Left lung (tissue), 10 donors: ENCODE data around the gene QTRT2. TPM values are rescaled to one million over a fixed set of nuclear protein-coding genes. Genes with fewer than 3 reads are reported as not detected.
A peak's percentile ranks its signal among the peaks of the same experiment; 100 is the strongest.

Source experiments
- ATAC-seq: fragments of 200-7000 bp; cut with Tn5 transposase; one replicate; pipeline ENCODE4 v1.9.1; 2020; ENCODE audit warnings: moderate library complexity
- DNase-seq, 4 donors: peaks; one replicate each; pipeline ENCODE4 v3.0.0-alpha.2; 2013 to 2020
- H3K27ac ChIP-seq, 2 donors: fragments of 200-600 bp; sonication (generic) in 1 of 2; one replicate each; pipeline versions ENCODE4 v1.5.0 to v1.8.0; 2020 to 2021
- H3K27me3 ChIP-seq, 2 donors: fragments of 200-600 bp; sonication (generic) in 1 of 2; one replicate each; pipeline versions ENCODE4 v1.5.0 to v1.8.0; 2020 to 2021
- H3K36me3 ChIP-seq, 2 donors: fragments of 200-600 bp; sonication (generic) in 1 of 2; one replicate each; pipeline versions ENCODE4 v1.5.0 to v1.8.0; 2020 to 2021
- H3K4me1 ChIP-seq, 2 donors: fragments of 200-600 bp; one replicate each; pipeline ENCODE4 v1.8.0; 2021
- H3K4me3 ChIP-seq, 2 donors: fragments of 200-600 bp; sonication (generic) in 1 of 2; one replicate each; pipeline versions ENCODE4 v1.5.0 to v1.8.0; 2020 to 2021; ENCODE audit warnings: mild to moderate bottlenecking in 1 of 2
- H3K9me3 ChIP-seq, 2 donors: fragments of 200-600 bp; sonication (generic) in 1 of 2; one replicate each; pipeline versions ENCODE4 v1.5.0 to v1.8.0; 2020 to 2021
- CTCF ChIP-seq, 2 donors: fragments of 200-600 bp; sonication (generic) in 1 of 2; IDR thresholded peaks; one replicate each; pipeline versions ENCODE4 v1.5.0 to v1.8.0; 2021; ENCODE audit warnings: antibody characterized with exemption in 2 of 2
- intact Hi-C, 2 donors: fragments of 100-400 bp; cut with DNase I; formaldehyde crosslinking; loops; one replicate each; pipeline versions ENCODE4 v1.11.2 to v1.14.2; 2022
- polyA plus RNA-seq, 6 donors: library from polyadenylated mRNA; unstranded; fragments of 120-200 nt; gene quantifications; one replicate each; pipeline ENCODE4 v1.2.1, GENCODE V29; 2013; ENCODE audit not compliant: insufficient read length in 6 of 6
- total RNA-seq, 2 donors: library from RNA; stranded (reverse); fragmentation: NEBNext Ultra II Directional; extraction: Animal tissue kit (Norgen Biotek cat#: 25700); gene quantifications; one replicate each; pipeline ENCODE4 v1.2.1, GENCODE V29; 2021
- donor health status: DM: no; HTN: yes; CAD: no.
- donor health status: DM: no; HTN: no; CAD: no.

The QTRT2 gene
- total and polyA plus RNA-seq, 8 donors, result 16.4 to 35.2 (median 32.5) TPM

- Histone ChIP-seq H3K27me3 (no peaks in the 10 kb centered on the region), H3K9me3 (no peaks in the 10 kb centered on the region), H3K27ac (peak overlapping the region; percentile 70 to 87), H3K36me3 (no peaks in the 10 kb centered on the region), H3K4me1 (peaks cover 3 to 34% of the 10 kb centered on the region in 2 donors), H3K4me3 (peak overlapping the region; percentile 75 to 79)
- ATAC-seq, result peak; percentile 4
- DNase-seq, result no peak
- no peak for TF ChIP-seq CTCF (IDR thresholded peaks at IDR 0.05)
- intact Hi-C loops, result no loop called here
These were observed 442 bp downstream of the QTRT2 start for GRCh38 chr3:114057011-114057347.

- peak overlapping the region in 1 of 2 donors; percentile 75 for H3K4me3 ChIP-seq
- no peak overlapping the region for H3K27ac ChIP-seq
- no peaks in the 10 kb centered on the region for H3K36me3 ChIP-seq
- ATAC-seq (no peak), DNase-seq (no peak)
- H3K27me3 ChIP-seq, result no peaks in the 10 kb centered on the region
- H3K4me1 ChIP-seq, result peaks cover 3 to 34% of the 10 kb centered on the region in 2 donors
- intact Hi-C loops, result no loop called here
- no peaks in the 10 kb centered on the region for H3K9me3 ChIP-seq
- no peak for TF ChIP-seq CTCF (IDR thresholded peaks at IDR 0.05)
These were observed 2.1 kb downstream of the QTRT2 start for GRCh38 chr3:114058646-114059045.

DNA sequence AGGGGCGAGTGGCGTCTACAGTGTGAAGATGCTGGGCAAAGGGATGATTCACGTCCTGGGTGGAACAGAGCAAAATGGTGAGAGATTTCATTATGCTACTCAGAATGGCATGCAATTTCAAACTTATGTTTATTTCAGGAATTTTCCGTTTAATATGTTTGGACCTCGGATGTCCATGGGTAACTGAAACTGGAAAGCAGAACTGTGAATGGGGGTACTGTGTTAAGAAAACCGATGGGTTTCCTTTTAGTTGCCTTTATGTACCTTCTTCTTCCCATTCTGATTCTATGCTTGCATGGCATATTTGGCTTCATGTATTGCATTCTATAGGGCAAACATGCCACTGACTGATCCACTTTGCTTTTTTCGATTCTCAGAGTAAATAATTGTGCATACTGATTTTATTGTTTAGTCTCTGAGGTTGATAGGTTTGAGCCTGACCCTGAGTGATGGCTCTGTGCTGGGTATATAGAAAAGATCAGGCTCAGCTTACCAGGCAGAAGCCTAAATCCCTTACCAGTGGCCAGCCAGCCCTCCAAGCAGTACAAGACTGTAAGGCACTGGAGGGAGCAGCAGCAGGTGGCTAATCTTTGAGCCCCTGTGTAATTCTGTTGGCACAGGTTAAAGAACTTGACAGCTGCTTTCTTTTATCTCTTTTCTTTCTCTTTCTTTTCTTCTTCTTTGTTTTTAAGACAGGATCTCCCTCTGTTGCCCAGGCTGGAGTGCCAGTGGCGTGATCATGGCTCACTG is 4.5 kb downstream of the QTRT2 start:
- intact Hi-C loops, result no loop called here
- Histone ChIP-seq H3K27ac (no peak overlapping the region), H3K36me3 (peaks cover 0 to 9% of the 10 kb centered on the region in 2 donors), H3K9me3 (no peaks in the 10 kb centered on the region), H3K27me3 (no peaks in the 10 kb centered on the region), H3K4me3 (no peak overlapping the region), H3K4me1 (peaks cover 3 to 24% of the 10 kb centered on the region in 2 donors)
- ATAC-seq (no peak), DNase-seq (no peak)
- TF ChIP-seq CTCF (IDR thresholded peaks at IDR 0.05), result no peak

DNA sequence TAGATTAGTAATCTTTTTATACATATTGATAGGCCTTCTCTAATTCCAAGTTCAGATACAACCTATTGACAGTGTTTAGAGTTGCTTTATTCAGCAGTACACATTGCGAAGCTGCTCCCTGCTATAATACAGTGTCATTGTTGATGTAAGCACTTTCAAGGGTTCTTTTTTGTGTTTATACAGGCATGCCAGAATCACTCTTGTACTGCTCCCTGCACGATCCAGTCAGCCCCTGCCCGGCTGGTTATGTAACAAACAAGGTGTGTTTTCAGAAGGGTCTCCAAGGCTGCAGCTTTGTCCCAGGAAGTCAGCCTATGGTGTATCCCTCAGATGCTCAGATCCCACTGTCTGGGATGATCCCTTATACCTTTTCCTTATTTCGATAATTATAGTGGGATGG is 11.3 kb downstream of the QTRT2 start:
- ATAC-seq (peak; percentile 84), DNase-seq (no peak)
- intact Hi-C loops, result no loop called here
- H3K27ac ChIP-seq, result no peak overlapping the region
- TF ChIP-seq CTCF (IDR thresholded peaks at IDR 0.05), result no peak
- peaks cover 0 to 66% of the 10 kb centered on the region in 2 donors for H3K36me3 ChIP-seq
- no peaks in the 10 kb centered on the region for H3K4me1 ChIP-seq
- no peak overlapping the region for H3K4me3 ChIP-seq
- no peaks in the 10 kb centered on the region for H3K9me3 ChIP-seq
- no peaks in the 10 kb centered on the region for H3K27me3 ChIP-seq

- no peak for ATAC-seq
- no peaks in the 10 kb centered on the region for H3K27me3 ChIP-seq
- H3K27ac ChIP-seq, result no peak overlapping the region
- H3K4me3 ChIP-seq, result no peak overlapping the region
- peak in 1 of 4 donors; percentile 17 for DNase-seq
- H3K4me1 ChIP-seq, result no peaks in the 10 kb centered on the region
- H3K9me3 ChIP-seq, result no peaks in the 10 kb centered on the region
- TF ChIP-seq CTCF (IDR thresholded peaks at IDR 0.05), result no peak
- intact Hi-C loops, result no loop called here
- H3K36me3 ChIP-seq, result peaks cover 0 to 72% of the 10 kb centered on the region in 2 donors
These were observed 11.8 kb downstream of the QTRT2 start for GRCh38 chr3:114068336-114068735.
